Uterus (tissue), 4 donors: Measurements from ENCODE around the gene GTSE1. TPM values are rescaled to one million over a fixed set of nuclear protein-coding genes. Genes with fewer than 3 reads are reported as not detected.
A peak's percentile ranks its signal among the peaks of the same experiment; 100 is the strongest.
"Not testable (repeated sequence)": the region's sequence is repeated elsewhere in the genome, so short reads cannot be mapped to it uniquely, and the experiment has no call there.

Experiments
- DNase-seq, 2 donors: peaks; one replicate each; pipeline ENCODE4 v3.0.0-alpha.2; 2019 to 2020
- H3K27ac ChIP-seq, 2 donors: fragments of 200-600 bp; sonication (generic); 1 replicate in 1 of 2; 2 replicates in 1 of 2; pipeline ENCODE4 v1.5.1; 2016 to 2018
- H3K27me3 ChIP-seq, 2 donors: fragments of 200-600 bp; sonication (generic); one replicate each; pipeline ENCODE4 v1.5.1; 2018 to 2019; ENCODE audit warnings: control low read depth in 1 of 2
- H3K36me3 ChIP-seq, 2 donors: fragments of 200-600 bp; sonication (generic); one replicate each; pipeline ENCODE4 v1.5.1; 2019; ENCODE audit warnings: control low read depth in 1 of 2
- H3K4me1 ChIP-seq, 2 donors: fragments of 200-600 bp; sonication (generic); one replicate each; pipeline ENCODE4 v1.5.1; 2018 to 2019; ENCODE audit warnings: control low read depth in 1 of 2
- H3K4me3 ChIP-seq, 2 donors: fragments of 200-600 bp; sonication (generic); 1 replicate in 1 of 2; 2 replicates in 1 of 2; pipeline ENCODE4 v1.5.1; 2018 to 2019; ENCODE audit warnings: mild to moderate bottlenecking in 1 of 2
- H3K9me3 ChIP-seq, 2 donors: fragments of 200-600 bp; sonication (generic); one replicate each; pipeline ENCODE4 v1.5.1; 2019; ENCODE audit warnings: control low read depth in 1 of 2
- CTCF ChIP-seq, 4 experiments: fragments of 200-600 bp in 2 of 4; fragments of 450-650 bp in 2 of 4; sonication (generic) in 2 of 4; IDR thresholded peaks; one replicate each; pipeline ENCODE4 v1.5.1; 2016 to 2019; ENCODE audit warnings: antibody characterized with exemption in 4 of 4, mild to moderate bottlenecking in 2 of 4, moderate library complexity in 1 of 4
- POLR2A ChIP-seq, 2 donors: fragments of 450-650 bp; IDR thresholded peaks; one replicate each; pipeline ENCODE4 v1.6.1; 2016; ENCODE audit warnings: antibody characterized with exemption in 2 of 2, mild to moderate bottlenecking in 1 of 2, moderate library complexity in 1 of 2
- intact Hi-C: fragments of 100-400 bp; cut with DNase I; formaldehyde crosslinking; loops from one replicate; pipeline ENCODE4 v1.15.1; 2023; ENCODE audit warnings: low total_unique reads
- total RNA-seq, 4 donors: library from RNA; depleted of rRNA in 3 of 4; stranded (reverse); fragments of >200 nt in 3 of 4; gene quantifications; one replicate each; pipeline versions ENCODE4 v1.1.0 to v1.2.4, GENCODE V29; 2014 to 2023
- donor health status: DM: yes; HTN: yes; CAD: no.

The GTSE1 gene
- total RNA-seq, 4 donors from 2014 or later: 0.21 to 6.9 TPM; not detected in 2

- no peaks in the 10 kb centered on the region for H3K9me3 ChIP-seq
- no peaks in the 10 kb centered on the region for H3K27me3 ChIP-seq
- TF ChIP-seq CTCF (IDR thresholded peaks at IDR 0.05): peak in 1 of 4 experiments; percentile 15
- no peak for TF ChIP-seq POLR2A (IDR thresholded peaks at IDR 0.05)
- H3K4me1 ChIP-seq: peaks cover 0 to 6% of the 10 kb centered on the region in 2 donors
- peak overlapping the region in 1 of 2 donors; percentile 19 for H3K4me3 ChIP-seq
- peak overlapping the region in 1 of 2 donors; percentile 29 for H3K27ac ChIP-seq
- intact Hi-C loops: no loop called here
- no peaks in the 10 kb centered on the region for H3K36me3 ChIP-seq
- DNase-seq: peak; percentile 48 to 50
These were observed 34.0 kb upstream of the GTSE1 start for GRCh38 chr22:46262449-46263215.

- intact Hi-C loops: no loop called here
- no peak for TF ChIP-seq CTCF (IDR thresholded peaks at IDR 0.05)
- TF ChIP-seq POLR2A (IDR thresholded peaks at IDR 0.05): no peak
- Histone ChIP-seq H3K4me1 (peaks cover under 1 to 6% of the 10 kb centered on the region in 2 donors), H3K4me3 (peak within 1 kb of the TSS in 1 of 2 donors; percentile 19), H3K36me3 (no peaks in the 10 kb centered on the region), H3K27ac (peak within 1 kb of the TSS in 1 of 2 donors; percentile 29), H3K9me3 (no peaks in the 10 kb centered on the region), H3K27me3 (no peaks in the 10 kb centered on the region)
- DNase-seq: no peak
These were observed 33.5 kb upstream of the GTSE1 start, which contains the start of gene PKDREJ for GRCh38 chr22:46263216-46263590. Gene PKDREJ (minus strand): TSS chr22:46263343. CDS start chr22:46263322, 21 bp downstream.

- intact Hi-C loops, DNase-seq, H3K4me3 ChIP-seq: not testable (repeated sequence)
These were observed 32.1 kb upstream of the GTSE1 start for GRCh38 chr22:46264520-46264919.

DNA sequence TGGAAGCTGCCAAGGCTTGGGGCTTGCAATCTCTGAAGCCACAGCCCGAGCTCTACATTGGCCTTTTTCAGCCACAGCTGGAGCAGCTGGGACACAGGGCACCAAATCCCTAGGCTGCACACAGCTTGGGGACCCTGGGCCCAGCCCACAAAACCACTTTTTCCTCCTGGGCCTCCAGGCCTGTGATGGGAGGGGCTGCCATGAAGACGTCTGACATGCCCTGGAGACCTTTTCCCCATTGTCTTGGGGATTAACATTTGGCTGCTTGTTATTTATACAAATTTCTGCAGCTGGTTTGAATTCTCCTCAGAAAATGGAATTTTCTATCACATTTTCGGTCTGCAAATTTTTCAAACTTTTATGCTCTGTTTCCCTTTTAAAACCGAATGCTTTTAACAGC, 31.0 kb upstream of the GTSE1 start:
- H3K4me3 ChIP-seq, H3K9me3 ChIP-seq, H3K36me3 ChIP-seq, intact Hi-C loops, H3K27me3 ChIP-seq, DNase-seq, H3K27ac ChIP-seq: not testable (repeated sequence)
- H3K4me1 ChIP-seq: peaks cover 6 to 12% of the 10 kb centered on the region in 2 donors

More at GRCh38 chr22:46264520-46264919, 32.1 kb upstream of the GTSE1 start:
- H3K9me3 ChIP-seq, H3K27me3 ChIP-seq, H3K36me3 ChIP-seq, H3K27ac ChIP-seq: not testable (repeated sequence)
- H3K4me1 ChIP-seq: peaks cover 6 to 12% of the 10 kb centered on the region in 2 donors

DNA sequence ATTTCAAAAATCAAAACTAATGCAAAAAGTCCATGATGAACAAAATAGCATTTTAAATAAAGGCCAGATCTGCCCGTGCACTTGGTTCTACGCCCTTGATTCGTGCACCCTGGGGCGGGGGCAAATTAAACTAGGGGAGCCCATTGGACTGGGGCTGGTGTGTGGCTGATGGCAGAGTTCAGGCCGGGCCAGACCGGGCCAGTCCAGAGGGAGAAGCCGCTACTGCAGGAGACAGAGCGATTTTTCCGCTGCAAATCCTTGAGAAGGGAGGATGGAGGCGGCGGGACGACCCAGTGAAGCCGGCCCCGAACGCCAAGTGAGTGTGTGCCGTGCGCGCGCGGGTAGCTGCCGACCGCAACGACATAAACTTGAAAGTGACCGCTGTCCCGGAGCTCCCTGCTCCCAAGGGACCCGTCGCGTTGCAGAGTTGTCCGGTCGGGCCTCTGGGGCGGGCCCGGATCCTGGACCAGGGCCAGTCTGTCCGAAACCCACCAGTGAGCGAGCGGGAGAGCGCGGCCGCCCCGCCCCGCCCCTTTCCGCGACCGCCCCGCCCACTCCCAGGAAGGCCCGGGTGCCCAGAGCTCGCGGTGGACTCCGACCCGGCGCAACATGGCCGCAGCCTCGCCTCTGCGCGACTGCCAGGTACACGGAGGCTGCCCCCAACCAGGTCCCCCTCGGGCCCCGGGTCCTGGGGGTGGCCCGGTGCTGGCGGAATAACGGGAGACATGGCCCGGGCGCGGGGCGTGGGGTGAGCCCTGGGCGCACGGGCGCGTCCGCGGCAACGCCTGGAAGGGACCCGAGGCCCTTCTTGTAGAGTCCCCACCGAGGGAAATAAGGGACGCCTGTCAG, 29.0 kb upstream of the GTSE1 start, which contains the start of gene TTC38:
TSS of gene TTC38 (plus strand) at position 578 of the 849 bp plus-strand sequence. CDS start at position 610, 32 bp downstream.
- intact Hi-C loops: no loop called here
- Histone ChIP-seq H3K36me3 (no peaks in the 10 kb centered on the region), H3K4me3 (peak within 1 kb of the TSS; percentile 70 to 79), H3K4me1 (peaks cover 6 to 12% of the 10 kb centered on the region in 2 donors), H3K9me3 (no peaks in the 10 kb centered on the region), H3K27ac (peak within 1 kb of the TSS; percentile 73 to 87), H3K27me3 (no peaks in the 10 kb centered on the region)
- TF ChIP-seq POLR2A (IDR thresholded peaks at IDR 0.05) (peak in 1 of 2 donors; percentile 50), CTCF (IDR thresholded peaks at IDR 0.05) (no peak)
- DNase-seq: peak; percentile 89 to 90
